Ecto neural progenitor cell (in vitro differentiated cells): ENCODE results near the gene ATF2.
A peak's percentile ranks its signal among the peaks of the same experiment; 100 is the strongest.

Experiments
- DNase-seq: peaks from one replicate; pipeline ENCODE4 v3.0.0-alpha.2; 2018; ENCODE audit warnings: low spot score

The ATF2 gene

DNA sequence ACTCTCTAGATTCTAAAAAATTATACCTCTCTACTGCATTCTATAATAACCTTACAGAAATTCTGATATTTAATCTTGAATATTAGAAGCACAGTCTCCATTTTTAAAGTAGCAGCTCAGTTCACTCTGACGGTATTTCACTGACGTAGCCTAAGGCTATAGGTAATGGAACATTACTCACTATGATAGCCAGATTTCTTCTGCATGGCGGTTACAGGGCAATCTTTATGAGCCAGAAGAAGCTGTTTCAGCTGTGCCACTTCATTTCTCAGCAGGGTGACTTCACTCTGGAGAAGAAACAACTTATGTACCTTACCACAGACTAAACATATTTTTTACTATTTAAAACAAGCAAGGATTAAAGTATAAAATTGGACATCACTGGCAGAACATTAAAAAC is 87.5 kb downstream of the ATF2 start:
- no peak for DNase-seq

DNA sequence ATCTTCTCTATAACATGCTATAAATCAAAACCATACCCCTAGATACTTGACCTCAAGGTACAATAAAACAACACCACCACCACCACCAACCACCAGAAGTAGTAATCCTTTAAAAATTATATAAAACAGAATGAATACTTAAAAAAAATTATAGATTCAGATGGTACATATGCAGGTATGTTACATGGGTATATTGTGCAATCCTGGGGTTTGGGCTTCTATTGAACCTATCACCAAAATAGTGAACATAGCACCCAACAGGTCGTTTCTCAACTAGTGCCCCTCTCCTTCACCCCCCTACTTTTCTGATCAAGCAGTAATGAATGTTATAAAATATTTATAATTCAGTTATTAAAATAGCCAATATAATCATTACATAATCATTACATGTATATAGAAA is 91.7 kb downstream of the ATF2 start:
- DNase-seq: no peak

DNA sequence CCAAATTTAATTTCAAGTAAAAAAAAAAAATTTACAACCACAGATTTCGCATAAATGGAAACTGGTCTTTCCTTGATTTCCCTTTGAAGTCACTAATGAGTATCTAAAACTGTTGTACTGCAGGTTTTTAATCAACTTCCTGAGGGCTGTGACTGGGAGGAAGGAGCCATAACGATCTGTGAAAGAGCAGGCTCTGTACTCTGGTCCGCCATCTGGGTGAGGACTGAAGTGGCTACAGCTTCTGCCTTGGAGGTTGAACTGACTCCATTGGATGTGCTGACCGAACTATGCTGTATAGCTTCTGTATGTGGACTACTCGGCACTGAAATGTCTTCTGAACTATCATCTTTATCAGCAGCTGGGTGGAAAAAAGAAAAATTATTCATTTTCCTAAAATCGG is 93.5 kb downstream of the ATF2 start:
- DNase-seq: no peak

DNA sequence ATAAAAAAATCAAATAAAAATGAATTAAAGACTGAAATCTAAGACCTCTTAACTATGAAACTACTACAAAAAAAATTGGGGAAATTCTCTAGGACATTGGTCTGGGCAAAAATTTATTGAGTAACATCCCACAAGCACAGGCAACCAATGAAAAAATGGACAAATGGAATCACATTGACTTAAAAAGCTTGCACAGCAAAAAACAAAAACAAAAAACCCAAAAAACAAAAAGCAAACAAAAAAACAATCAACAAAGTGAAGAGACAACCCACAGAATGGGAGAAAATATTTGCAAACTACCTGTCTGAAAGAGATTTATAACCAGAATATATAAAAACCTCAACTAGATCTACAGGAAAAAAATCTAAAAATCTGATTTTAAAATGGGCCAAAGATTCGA is 99.5 kb downstream of the ATF2 start:
- DNase-seq: no peak

DNA sequence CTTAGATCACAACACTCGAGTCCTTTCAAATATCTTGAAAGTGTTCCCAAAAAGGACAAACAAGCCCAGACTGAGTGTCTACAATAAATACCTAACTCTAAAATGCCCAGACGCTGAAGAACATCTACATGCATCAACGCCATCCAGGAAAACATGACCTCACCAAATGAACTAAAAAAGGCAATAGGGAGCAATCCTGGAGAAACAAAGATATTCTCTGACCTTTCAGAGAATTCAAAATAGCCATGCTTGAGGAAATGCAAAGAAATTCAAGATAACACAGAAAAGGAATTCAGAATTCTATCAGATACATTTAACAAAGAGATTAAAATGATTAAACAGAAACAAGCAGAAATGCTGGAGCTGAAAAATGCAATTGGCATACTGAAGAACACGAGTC is 101.6 kb downstream of the ATF2 start:
- DNase-seq: no peak

DNA sequence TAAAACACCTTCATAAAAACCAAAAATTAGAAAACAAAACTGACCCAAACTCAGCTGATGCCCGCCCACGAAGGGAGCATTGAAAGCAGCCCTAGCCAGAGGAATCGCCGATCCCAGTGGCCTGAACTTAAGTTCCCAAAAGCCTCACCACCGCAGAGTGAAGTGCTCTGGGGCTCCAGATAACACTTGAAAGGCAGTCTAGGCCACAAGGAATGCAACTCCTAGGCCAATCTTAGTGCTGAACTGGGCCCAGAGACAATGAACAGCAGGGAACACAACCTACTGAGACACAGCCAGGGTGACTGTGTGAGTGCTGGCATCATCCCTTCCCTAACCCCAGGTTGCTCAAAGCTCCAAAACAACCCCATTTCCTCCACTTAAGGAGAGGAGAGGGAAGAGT is 103.2 kb downstream of the ATF2 start:
- DNase-seq: no peak

DNA sequence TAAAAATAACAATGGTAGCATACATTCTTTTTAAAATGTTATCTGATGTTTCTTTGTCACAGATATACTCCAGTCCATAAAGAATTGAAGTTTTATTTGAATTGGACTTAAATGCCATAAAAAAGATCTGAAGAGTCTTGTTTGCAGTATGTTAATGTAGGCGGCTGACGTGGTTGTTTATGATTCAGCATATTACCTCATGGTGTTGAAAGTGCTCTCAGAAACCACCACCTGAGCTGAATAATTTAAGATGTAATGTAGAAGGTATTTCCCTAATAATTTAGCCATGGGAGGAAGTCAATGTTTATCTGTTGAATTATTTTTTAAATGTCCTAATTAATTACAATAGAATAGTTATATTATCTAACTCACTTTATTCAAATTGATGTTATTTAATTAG is 104.3 kb downstream of the ATF2 start:
- no peak for DNase-seq

DNA sequence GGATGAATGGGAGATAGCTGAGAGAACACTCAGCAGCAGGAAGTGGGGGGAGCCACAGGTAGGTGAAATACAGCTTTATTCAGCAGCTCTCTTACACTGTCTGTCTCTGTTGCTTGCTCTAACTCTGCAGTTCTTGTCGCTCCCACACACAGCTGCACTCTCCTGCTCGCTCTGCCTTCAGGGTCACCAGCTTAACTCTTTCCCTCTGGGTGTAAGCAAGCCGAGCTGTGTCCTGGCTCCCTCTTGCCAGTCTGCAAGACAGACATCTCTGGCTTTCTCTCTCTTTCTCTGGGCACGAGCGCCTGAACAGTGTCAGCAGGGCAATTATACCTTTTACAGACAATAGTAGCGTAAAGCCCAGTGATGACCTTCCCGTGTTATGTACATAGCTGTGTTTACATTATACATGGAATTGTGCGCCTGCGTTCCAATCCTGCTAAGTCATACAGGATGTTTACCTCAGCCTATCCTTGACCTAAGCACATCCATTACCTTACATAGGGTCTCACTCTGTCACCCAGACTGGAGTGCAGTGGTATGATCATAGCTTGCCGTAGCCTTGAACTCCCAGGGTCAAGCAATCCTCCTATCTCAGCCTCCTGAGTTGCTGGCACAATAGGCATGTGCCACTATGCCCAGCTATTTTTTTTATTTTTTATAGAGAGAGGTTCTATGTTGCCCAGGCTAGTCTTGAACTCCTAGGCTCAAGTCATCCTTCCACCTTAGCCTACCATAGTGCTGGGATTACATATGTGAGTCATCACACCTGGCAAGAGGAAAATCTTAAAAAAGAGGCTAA is 105.0 kb downstream of the ATF2 start:
- DNase-seq: no peak

DNA sequence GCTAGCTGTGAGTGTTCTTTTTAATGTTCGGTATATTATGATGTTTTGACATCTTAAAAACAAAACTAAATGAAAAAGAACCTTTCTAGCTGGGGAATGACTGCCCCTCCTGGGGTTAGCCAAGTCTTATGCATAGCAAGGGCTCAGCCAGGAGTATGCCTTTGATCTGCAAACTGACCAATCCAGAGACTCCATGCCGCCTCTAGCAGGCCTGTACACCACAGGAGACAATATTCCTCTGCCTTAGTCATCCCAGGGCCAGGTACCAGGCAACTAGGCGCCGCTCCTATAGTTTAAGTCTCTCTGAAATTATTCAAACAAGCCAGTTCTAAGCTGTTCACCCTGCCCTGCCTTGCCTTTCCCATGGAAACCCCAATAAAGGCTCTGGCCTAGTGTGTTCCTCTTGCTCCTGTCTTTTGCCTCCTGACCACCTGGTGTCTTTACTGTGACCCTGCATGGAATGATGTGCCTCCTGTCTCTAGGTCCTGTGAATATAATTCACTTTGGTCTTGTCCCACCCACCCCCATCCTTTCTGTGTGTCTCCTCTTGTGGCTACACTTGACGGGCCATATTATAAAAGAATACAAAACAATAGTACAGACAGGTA is 110.8 kb downstream of the ATF2 start:
- DNase-seq: no peak

DNA sequence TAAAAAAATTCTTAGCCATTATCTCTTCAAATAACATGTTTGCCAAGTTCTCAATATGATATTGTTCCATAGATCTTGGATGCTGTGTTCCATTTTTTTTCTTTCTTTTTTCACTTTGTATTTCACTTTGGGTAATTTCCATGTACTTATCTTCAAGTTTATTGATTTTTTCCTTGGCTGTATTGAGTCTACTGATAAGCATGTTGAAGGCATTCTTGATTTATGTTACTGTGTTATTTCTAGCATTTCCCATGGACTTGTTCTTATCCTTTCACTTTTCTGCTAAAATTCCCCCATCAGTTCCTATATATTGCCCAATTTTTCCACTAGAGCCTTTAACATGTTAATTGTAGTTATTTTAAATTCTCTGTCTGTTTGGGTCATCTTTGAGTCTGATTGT is 112.0 kb downstream of the ATF2 start:
- DNase-seq: no peak

DNA sequence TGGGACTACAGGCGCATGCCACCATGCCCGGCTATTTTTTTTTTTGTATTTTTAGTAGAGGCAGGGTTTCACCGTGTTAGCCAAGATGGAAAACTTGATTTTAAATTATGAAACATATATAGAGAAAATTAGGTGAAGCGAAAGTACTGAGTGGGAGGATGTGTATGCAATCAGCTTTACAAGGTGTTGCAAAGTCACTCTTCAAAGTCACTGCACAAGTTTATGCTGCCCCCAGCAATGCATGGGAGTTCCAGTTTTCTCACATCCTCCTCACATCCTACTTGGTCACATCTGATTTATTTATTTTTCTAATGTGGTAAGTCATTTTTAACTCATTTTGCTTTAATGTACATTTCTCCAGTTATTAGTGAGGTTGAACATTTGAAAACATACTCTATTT is 113.7 kb downstream of the ATF2 start:
- DNase-seq: no peak

DNA sequence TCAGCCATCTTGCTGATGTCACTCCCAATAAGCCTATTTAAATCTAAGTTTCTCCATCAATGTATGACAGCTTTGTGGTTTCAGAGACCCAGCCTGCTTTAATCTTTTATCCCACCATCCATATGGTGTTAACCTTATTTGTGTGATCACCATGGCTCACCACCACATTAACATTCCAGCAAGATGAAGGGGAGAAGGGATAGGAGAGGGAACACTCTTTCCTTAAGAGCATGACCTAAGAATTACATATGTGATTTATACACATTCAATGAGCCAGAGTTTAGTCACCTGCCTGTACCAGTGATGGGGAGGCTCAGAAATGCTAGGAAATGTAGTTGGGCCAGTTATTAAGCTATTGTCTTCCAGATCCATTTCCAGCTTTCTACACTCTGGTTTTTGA is 118.3 kb downstream of the ATF2 start:
- no peak for DNase-seq

DNA sequence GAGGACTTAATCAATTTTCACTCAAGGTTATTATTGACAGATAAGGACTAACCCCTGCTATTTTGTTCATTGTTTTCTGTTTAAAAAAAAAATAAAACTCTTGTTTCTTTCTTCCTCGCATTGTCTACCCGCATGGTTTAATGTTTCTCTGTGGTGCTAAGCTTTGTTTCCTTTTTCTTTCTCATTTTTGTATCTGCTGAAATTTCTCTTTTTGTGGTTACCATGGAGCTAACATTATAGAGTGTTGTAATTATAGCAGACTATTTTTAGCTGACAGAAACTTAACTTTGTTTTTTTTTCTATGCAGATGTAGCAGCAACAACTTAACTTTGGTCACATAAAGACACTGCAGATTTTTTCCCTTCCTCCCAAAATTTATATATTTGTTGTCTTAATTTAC is 119.7 kb downstream of the ATF2 start:
- DNase-seq: no peak

DNA sequence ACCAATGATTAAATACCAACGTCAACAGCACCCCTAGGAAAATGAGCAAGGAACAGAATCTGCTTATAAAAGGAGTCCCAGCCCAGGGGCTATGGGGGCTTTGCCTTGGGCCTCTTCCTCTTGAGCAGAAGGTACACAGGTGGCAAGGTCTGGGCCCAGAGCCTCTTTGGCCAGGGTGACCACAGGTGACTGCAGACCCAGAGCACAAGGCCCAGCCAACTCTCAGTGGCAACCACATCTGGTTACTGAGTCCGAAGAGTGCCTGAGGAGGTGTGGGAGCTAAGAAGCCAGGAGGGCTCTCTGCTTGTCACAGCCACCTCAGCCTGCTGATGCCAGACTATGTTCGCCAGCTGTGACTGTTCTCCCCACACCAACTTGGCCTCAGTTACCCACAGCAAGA is 128.5 kb downstream of the ATF2 start:
- DNase-seq: no peak

DNA sequence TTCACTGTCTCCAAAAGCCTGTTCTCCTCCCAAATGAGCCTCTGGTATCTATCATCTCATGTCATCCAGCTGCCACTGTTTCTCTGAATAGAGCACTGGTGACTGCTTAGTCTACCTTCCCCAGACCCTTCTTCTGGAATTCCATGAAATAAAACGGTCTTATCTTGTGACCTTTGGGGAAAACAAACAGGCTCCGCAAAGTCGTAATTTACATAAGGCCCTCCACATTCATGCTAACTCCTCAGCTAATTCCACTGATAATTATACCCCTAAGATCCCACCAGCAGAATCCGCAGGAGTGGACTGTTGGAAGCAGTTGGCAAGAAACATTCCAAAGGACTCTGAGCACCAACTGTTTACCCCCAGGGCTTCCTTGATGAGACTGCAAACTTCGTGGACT is 129.0 kb downstream of the ATF2 start:
- DNase-seq: no peak

DNA sequence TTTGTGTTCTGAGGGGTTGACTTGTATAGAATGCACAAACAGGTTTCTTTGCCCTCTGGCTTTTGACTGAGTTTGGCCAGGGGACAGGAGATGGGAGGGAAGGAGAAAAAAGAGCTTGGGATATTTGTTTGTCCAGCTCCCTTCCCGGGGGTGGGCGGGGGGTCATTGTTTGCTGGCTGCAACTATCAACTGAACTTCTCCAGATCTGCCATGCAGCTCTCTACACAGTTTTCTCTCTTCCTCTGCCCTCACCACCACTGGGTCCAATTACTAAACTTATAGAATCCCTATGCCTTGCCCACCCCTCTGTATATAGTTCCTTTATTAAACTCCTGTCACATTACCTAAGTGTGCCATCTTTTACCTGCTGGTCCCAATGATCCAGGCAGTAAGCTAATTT is 130.1 kb downstream of the ATF2 start:
- DNase-seq: no peak

DNA sequence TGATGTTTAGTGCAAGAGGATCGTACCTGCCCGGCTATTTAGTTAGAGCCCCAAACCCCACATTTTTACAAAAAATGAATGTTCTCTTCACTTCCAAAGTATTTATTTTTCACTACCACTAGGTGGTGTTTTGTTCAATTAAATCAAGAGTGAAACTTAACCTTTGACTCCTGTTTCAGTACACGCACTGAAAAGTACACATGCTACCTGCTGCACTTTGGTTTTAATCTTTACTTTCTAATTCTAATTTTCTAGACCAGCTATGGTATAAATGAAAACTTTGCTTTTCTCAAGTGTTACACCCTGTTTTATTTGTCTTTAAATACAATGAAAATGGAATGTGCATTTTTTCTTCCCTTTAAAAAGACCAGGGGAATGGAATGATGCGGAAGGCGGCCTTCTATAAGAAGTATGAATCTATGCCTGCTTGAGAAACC is 131.4 kb downstream of the ATF2 start:
- DNase-seq: no peak

DNA sequence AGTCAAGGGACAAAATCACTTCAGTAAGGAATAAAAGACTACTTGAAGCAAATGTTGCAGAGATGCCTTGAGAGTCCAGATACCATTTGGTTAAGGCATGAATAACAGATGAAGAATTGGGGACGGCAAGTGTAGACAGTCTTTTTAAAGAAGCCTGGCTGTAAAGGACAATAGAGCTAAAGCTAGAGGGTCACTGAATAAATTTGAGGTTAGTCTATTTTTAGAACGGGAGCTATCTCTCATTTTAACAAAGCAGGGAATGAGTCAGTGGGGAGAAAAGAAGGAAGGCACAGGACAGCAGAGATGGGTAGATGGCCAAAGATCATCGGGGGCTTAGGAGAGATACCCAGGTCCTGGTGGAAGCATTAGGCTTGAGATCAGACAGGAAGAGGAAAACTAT is 132.2 kb downstream of the ATF2 start:
- no peak for DNase-seq

DNA sequence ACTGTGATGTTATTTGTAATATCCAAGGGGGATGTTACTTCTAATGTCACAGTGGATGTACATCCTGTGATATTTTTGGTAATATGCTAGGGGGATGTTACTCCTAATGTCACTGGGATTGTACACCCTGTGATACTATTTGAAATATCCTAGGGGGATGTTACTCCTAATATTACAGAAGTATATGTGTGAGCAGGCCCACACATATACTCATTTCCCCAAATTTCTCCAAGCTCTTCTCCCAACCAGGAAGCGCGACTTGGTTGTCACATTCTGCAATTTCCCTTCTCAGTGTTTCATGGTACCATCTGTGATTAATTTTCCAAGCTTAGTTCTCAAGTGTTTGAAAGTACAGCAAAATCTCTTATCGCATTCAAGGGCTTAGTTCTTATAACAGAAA is 133.3 kb downstream of the ATF2 start:
- no peak for DNase-seq

DNA sequence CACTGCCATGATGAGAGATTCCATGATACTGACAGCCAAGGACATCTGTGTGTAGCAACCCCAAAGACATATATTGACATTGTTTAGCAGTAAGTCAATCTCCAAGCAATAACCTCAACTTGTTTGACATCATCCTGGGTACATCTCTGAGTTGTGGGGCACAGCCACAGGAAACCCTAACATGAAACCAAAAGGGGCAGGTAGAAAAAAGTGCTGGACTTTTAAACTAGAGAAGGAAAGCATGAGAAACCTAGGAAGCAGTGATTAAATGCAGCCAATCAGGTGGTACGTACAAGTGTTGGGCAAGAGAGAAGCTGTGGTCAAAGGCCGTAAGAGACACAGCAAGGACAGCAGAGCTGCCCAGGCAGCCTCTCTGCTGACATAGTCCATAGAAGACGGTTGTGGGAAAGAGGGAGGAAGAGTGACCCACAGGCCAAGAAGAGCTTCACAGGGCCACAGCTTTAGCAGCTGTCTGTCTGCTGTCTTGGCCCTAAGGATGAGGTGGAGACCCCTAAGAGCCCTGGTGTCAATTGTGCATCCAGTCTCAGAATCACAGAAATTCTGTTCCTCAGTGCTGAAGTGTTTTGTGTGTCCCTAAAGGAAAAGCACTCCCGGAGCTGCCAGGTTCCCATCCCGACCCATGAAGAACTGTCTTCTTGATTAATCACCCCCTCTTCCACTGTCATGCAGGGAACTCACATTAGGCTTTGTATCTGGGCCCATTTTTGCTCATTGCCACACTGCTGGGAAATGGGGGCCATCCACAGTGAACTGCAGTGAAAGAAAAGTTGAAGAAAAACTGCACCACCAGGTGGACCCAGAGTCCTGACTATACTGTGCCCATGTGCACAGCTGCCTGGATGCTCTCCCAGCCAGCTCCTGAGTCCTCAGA is 137.4 kb downstream of the ATF2 start:
- DNase-seq: peak; percentile 63

DNA sequence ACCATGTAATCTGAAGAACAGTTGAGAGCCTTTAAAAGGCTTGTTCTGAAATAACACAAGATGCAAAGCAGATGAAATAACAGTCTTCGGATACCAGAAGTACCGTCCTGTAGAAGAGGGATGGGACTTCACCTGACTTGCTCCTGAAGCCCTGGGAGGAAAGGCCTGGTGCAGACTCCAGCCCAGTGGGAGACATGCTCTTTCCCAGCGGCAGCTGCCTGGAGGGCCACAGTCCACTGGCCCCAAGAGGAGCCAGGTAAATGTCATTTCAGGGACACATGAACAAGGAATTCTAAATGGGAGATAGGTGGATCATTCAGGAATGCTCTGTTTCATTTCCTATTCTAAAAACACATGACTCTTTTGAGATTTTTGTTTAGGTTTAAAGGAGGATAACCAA is 140.2 kb downstream of the ATF2 start:
- no peak for DNase-seq

DNA sequence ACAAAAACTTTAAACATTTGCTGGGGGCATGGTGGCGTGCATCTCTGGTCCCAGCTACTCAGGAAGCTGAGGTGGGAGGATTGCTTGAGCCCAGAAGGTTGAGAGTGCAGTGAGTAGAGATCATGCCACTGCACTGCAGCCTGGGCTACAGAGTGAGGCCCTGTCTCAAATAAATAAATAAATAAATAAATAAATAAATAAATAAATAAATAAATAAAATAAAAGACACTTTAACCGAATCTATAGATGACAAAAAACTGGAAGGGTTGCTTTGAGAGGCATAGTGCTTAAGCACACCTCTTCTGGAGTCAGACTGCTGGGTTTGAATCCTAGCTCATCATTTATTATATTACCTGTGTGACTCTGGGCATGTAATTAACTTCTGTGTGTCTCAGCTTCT is 141.6 kb downstream of the ATF2 start:
- no peak for DNase-seq

DNA sequence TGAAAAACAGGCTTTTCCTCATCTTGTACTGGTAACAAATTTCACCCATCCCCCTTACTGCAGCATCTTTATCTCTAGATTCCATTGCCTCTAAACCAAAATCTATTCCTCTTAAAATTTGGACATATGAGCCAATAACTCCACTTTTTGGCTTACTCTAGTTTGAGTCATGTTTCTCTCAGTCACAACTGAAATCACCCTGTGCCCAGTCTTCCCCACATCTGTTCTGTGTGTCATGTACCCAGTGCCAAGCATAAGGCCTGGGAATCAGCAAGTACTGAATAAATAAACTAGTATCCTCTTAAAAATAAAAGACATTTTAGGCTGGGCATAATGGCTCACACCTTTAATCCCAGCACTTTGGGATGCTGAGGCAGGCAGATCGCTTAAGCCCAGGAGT is 142.1 kb downstream of the ATF2 start:
- DNase-seq: no peak
